Panc1 (cell line): ENCODE results near the gene PPM1L. TPM values are rescaled to one million over a fixed set of nuclear protein-coding genes. Genes with fewer than 3 reads are reported as not detected.

ENCODE experiments used
- ATAC-seq: fragments of 200-7000 bp; cut with Tn5 transposase; 2 replicates; pipeline ENCODE4 v1.9.1; 2020; ENCODE audit warnings: mild to moderate bottlenecking, moderate library complexity
- BruUV-seq: library from RNA; stranded (reverse); fragments of 400-500 nt; replicated peaks from 2 replicates; lab custom pipeline; 2021; lab: Mats Ljungman, UMichigan
- CTCF ChIA-PET: fragments of 300-600 bp; sonication (Branson Sonifier 250); formaldehyde crosslinking; loops from one replicate; lab custom pipeline; 2022; ENCODE audit warnings: antibody characterized with exemption; lab: Charles Lee
- POLR2A ChIA-PET: fragments of 300-600 bp; sonication (Branson Sonifier 250); formaldehyde crosslinking; loops from one replicate; lab custom pipeline; 2022; ENCODE audit warnings: antibody characterized with exemption; lab: Charles Lee
- DNase-seq: peaks from one replicate; pipeline ENCODE4 v3.0.0-alpha.2; 2010; ENCODE audit warnings: low read depth, low spot score
- H3K27ac ChIP-seq: 2 replicates; pipeline ENCODE4 v1.5.1; 2011; ENCODE audit warnings: mild to moderate bottlenecking, low read length, inconsistent platforms
- H3K27me3 ChIP-seq: fragments of 200-500 bp; sonication (Bioruptor generic); 2 replicates; pipeline ENCODE4 v1.6.0; 2014; ENCODE audit warnings: low read length, inconsistent platforms; ENCODE audit not compliant: control insufficient read depth, insufficient read depth
- H3K36me3 ChIP-seq: fragments of 200-500 bp; sonication (Bioruptor generic); 2 replicates; pipeline ENCODE4 v1.5.1; 2014; ENCODE audit warnings: inconsistent platforms, mild to moderate bottlenecking, low read length, moderate library complexity; ENCODE audit not compliant: control insufficient read depth, insufficient read depth
- H3K4me1 ChIP-seq: 2 replicates; pipeline ENCODE4 v1.5.1; 2011; ENCODE audit warnings: inconsistent platforms, mild to moderate bottlenecking, low read length, moderate library complexity; ENCODE audit not compliant: control insufficient read depth, insufficient read depth
- H3K4me3 ChIP-seq, 2 experiments: 2 replicates each; pipeline ENCODE4 v1.5.1; 2011 to 2012; ENCODE audit warnings: low read depth in 2 of 2, low read length in 2 of 2, mild to moderate bottlenecking in 2 of 2, inconsistent platforms in 1 of 2, moderate library complexity in 1 of 2
- H3K9me3 ChIP-seq: fragments of 200-500 bp; sonication (Bioruptor generic); 2 replicates; pipeline ENCODE4 v1.5.1; 2014; ENCODE audit warnings: low read depth, mild to moderate bottlenecking, inconsistent platforms, low read length, moderate library complexity; ENCODE audit not compliant: control insufficient read depth, insufficient read depth
- CTCF ChIP-seq: fragments of 450-650 bp; IDR thresholded peaks from 2 replicates; pipeline ENCODE4 v1.5.1; 2017; ENCODE audit warnings: mild to moderate bottlenecking
- POLR2AphosphoS5 ChIP-seq: IDR thresholded peaks from 2 replicates; pipeline ENCODE4 v1.6.1; 2012; ENCODE audit warnings: mild to moderate bottlenecking, low read depth, low read length, moderate library complexity
- REST ChIP-seq, 2 experiments: IDR thresholded peaks; 2 replicates each; pipeline ENCODE4 v1.6.1; 2011 to 2012; ENCODE audit warnings: low read depth in 2 of 2, control low read depth in 1 of 2, low read length in 1 of 2, mild to moderate bottlenecking in 1 of 2, moderate library complexity in 1 of 2; ENCODE audit not compliant: insufficient read depth in 1 of 2
- SIN3A ChIP-seq: IDR thresholded peaks from 2 replicates; pipeline ENCODE4 v1.6.1; 2012; ENCODE audit warnings: low read depth, mild to moderate bottlenecking, low read length, moderate library complexity, borderline replicate concordance; ENCODE audit not compliant: insufficient read depth
- TCF7L2 ChIP-seq: IDR thresholded peaks from 2 replicates; pipeline ENCODE4 v1.6.1; 2011; ENCODE audit warnings: mild to moderate bottlenecking, low read depth, low read length, inconsistent platforms
- in situ Hi-C: cut with HindIII; loops from 2 replicates; pipeline ENCODE4 v1.10.0; 2016; ENCODE audit warnings: low sequenced_read_pairs, low pct_unique_long_range_greater_than_20kb
- intact Hi-C: fragments of 100-400 bp; cut with micrococcal nuclease; formaldehyde crosslinking; loops from one replicate; pipeline ENCODE4 v1.10.0; 2022; ENCODE audit not compliant: unreplicated experiment
- total RNA-seq: library from RNA; stranded (reverse); gene quantifications from one replicate; pipeline ENCODE4 v1.2.1, GENCODE V29; 2021; ENCODE audit not compliant: unreplicated experiment

PPM1L gene
- total RNA-seq, 1 experiment from 2014 or later, result 23.8 TPM

- Histone ChIP-seq H3K4me3 (no peak overlapping the region), H3K27me3 (no peaks in the 10 kb centered on the region), H3K27ac (no peak overlapping the region), H3K36me3 (no peaks in the 10 kb centered on the region), H3K9me3 (no peaks in the 10 kb centered on the region), H3K4me1 (no peaks in the 10 kb centered on the region)
- TF ChIP-seq POLR2AphosphoS5 (no peak), SIN3A (no peak), REST (IDR thresholded peaks at IDR 0.05; ENCODE audit: insufficient read depth in 1 of 2, low read depth in 2 of 2, low read length in 1 of 2) (no peak), TCF7L2 (no peak), CTCF (no peak)
- in situ Hi-C loops (no loop called here), intact Hi-C loops (no loop called here)
- DNase-seq (no peak), ATAC-seq (no peak)
- CTCF ChIA-PET, result no interaction called here
- POLR2A ChIA-PET, result no interaction called here
- BruUV-seq, result no TSS peak
Observed at GRCh38 chr3:160992712-160993111, 236.7 kb downstream of the PPM1L start.

- H3K4me3 ChIP-seq, result no peak overlapping the region
- intact Hi-C loops, result no loop called here
- in situ Hi-C loops, result no loop called here
- ChIA-PET POLR2A (no interaction called here), CTCF (no interaction called here)
- no peaks in the 10 kb centered on the region for H3K4me1 ChIP-seq
- no TSS peak for BruUV-seq
- H3K9me3 ChIP-seq, result no peaks in the 10 kb centered on the region
- H3K27me3 ChIP-seq, result no peaks in the 10 kb centered on the region
- H3K27ac ChIP-seq, result no peak overlapping the region
- TF ChIP-seq TCF7L2 (no peak), POLR2AphosphoS5 (no peak)
- H3K36me3 ChIP-seq, result no peaks in the 10 kb centered on the region
- ATAC-seq, result no peak
- DNase-seq, result no peak
Observed at GRCh38 chr3:160996811-160997210, 240.8 kb downstream of the PPM1L start.

GRCh38 chr3:160998581-160998980, 242.6 kb downstream of the PPM1L start:
- H3K36me3 ChIP-seq, result no peaks in the 10 kb centered on the region
- no peak for DNase-seq
- ChIA-PET POLR2A (no interaction called here), CTCF (no interaction called here)
- BruUV-seq, result no TSS peak
- in situ Hi-C loops (no loop called here), intact Hi-C loops (no loop called here)
- no peak for ATAC-seq
- H3K4me3 ChIP-seq, result no peak overlapping the region
- H3K9me3 ChIP-seq, result no peaks in the 10 kb centered on the region
- no peak overlapping the region for H3K27ac ChIP-seq
- TF ChIP-seq TCF7L2 (no peak), CTCF (no peak), REST (IDR thresholded peaks at IDR 0.05; ENCODE audit: insufficient read depth in 1 of 2, low read depth in 2 of 2, low read length in 1 of 2) (no peak)
- no peaks in the 10 kb centered on the region for H3K27me3 ChIP-seq
- no peaks in the 10 kb centered on the region for H3K4me1 ChIP-seq
